ENCODE data around the gene SCPEP1. TPM values are rescaled to one million over a fixed set of nuclear protein-coding genes. Genes with fewer than 3 reads are reported as not detected.
A peak's percentile ranks its signal among the peaks of the same experiment; 100 is the strongest.

Gene SCPEP1, protein sequence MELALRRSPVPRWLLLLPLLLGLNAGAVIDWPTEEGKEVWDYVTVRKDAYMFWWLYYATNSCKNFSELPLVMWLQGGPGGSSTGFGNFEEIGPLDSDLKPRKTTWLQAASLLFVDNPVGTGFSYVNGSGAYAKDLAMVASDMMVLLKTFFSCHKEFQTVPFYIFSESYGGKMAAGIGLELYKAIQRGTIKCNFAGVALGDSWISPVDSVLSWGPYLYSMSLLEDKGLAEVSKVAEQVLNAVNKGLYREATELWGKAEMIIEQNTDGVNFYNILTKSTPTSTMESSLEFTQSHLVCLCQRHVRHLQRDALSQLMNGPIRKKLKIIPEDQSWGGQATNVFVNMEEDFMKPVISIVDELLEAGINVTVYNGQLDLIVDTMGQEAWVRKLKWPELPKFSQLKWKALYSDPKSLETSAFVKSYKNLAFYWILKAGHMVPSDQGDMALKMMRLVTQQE
- total RNA-seq: 10 to 100 TPM; 10.3 to 74.2 (median 27.7) TPM
- long read RNA-seq, donor 1, transcript SCPEP1-201 (13 exons, 1,942 nt): major isoform, 62 of 77 reads
- long read RNA-seq, donor 1, partial matches to known transcripts: 2 of 77 reads
- long read RNA-seq, donor 1, other reads (novel, unspliced or antisense): 13 of 77 reads
- long read RNA-seq, donor 2, transcript SCPEP1-201 (13 exons, 1,942 nt): major isoform, 31 of 33 reads
- long read RNA-seq, donor 2, partial matches to known transcripts: 1 of 33 reads
- long read RNA-seq, donor 2, other reads (novel, unspliced or antisense): 0 of 33 reads

DNA sequence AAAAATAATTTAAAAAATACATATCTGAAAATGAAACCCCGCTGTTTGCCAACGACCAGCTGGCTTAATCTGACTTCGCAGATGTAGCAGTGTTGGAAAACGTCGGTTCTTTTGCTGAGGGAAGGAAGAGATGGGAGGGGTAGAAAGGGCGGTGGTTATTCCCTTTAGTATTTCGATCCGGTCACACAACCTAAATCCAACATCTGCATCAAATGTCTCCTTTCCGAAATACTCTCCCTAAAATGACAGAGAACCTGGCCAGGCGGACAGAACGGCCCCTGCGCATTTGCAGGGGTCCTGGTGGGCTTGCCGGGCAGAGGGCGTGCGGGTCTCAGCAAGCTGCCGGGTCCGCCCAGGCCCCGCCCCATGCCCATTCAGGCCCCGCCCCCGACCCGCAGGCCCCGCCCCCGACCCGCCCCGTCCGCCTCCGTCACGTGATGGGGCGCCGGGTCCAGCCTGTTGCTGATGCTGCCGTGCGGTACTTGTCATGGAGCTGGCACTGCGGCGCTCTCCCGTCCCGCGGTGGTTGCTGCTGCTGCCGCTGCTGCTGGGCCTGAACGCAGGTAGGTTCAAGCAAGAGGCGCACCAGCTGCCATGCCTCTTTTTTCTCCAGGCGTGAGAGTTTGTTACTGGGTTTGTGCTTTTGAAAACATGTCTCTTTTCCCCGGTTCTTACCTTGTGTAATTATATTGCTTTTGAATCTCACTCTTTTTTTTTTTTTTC is at the start of gene SCPEP1:
SCPEP1 (plus strand) TSS at position 459 of the 723 bp plus-strand sequence; CDS start at position 488, 29 bp downstream.
- H3K4me1 ChIP-seq (ENCODE audit: low read depth): no peaks in the 10 kb centered on the region

GRCh38 chr17:56928586-56928985 is 49.3 kb upstream of the SCPEP1 start:
- intact Hi-C loops (cut with DNase I, micrococcal nuclease): no loop called here
- DNase-seq (no peak), ATAC-seq (no peak)
- Histone ChIP-seq H3K9me3 (peaks cover 23% of the 10 kb centered on the region), H3K36me3 (ENCODE audit: low read depth) (no peaks in the 10 kb centered on the region), H3K4me1 (ENCODE audit: low read depth) (no peaks in the 10 kb centered on the region), H3K4me3 (no peak overlapping the region)
- TF ChIP-seq CTCF (IDR thresholded peaks at IDR 0.05): no peak

More for the DNA sequence above, at the start of gene SCPEP1:
- Histone ChIP-seq H3K9me3 (no peaks in the 10 kb centered on the region), H3K36me3 (ENCODE audit: low read depth) (no peaks in the 10 kb centered on the region), H3K4me3 (peak within 1 kb of the TSS; percentile 0)
- intact Hi-C loops (cut with DNase I, micrococcal nuclease): no loop called here
- no peak for TF ChIP-seq CTCF (IDR thresholded peaks at IDR 0.05)
- DNase-seq: peak; percentile 81 to 90 (median 89)
- ATAC-seq: peak; percentile 99

GRCh38 chr17:56929362-56929969 is 48.5 kb upstream of the SCPEP1 start:
- intact Hi-C loops (cut with DNase I, micrococcal nuclease): no loop called here
- Histone ChIP-seq H3K4me1 (ENCODE audit: low read depth) (no peaks in the 10 kb centered on the region), H3K36me3 (ENCODE audit: low read depth) (no peaks in the 10 kb centered on the region), H3K4me3 (no peak overlapping the region), H3K9me3 (peaks cover 23% of the 10 kb centered on the region)
- ATAC-seq (no peak), DNase-seq (no peak)
- no peak for TF ChIP-seq CTCF (IDR thresholded peaks at IDR 0.05)

- no peak for ATAC-seq
- Histone ChIP-seq H3K36me3 (ENCODE audit: low read depth) (no peaks in the 10 kb centered on the region), H3K4me1 (ENCODE audit: low read depth) (no peaks in the 10 kb centered on the region), H3K4me3 (no peak overlapping the region), H3K9me3 (peaks cover 23% of the 10 kb centered on the region)
- intact Hi-C loops (cut with DNase I, micrococcal nuclease): no loop called here
- DNase-seq: no peak
- TF ChIP-seq CTCF (IDR thresholded peaks at IDR 0.05): no peak
These were observed 47.1 kb upstream of the SCPEP1 start for GRCh38 chr17:56930739-56931337.
